A673 (cell line): ENCODE measurements around the gene FCRLB. TPM values are rescaled to one million over a fixed set of nuclear protein-coding genes. Genes with fewer than 3 reads are reported as not detected.
"Not testable (repeated sequence)": the region's sequence is repeated elsewhere in the genome, so short reads cannot be mapped to it uniquely, and the experiment has no call there.

Source experiments
- BruUV-seq: library from RNA; stranded (reverse); fragments of 400-500 nt; replicated peaks from 2 replicates; lab custom pipeline; 2021; lab: Mats Ljungman, UMichigan
- CTCF ChIA-PET: fragments of 300-600 bp; sonication (Branson Sonifier 250); formaldehyde crosslinking; loops from one replicate; lab custom pipeline; 2022; ENCODE audit warnings: antibody characterized with exemption; lab: Charles Lee
- POLR2A ChIA-PET: fragments of 300-600 bp; sonication (Branson Sonifier 250); formaldehyde crosslinking; loops from one replicate; lab custom pipeline; 2022; ENCODE audit warnings: antibody characterized with exemption; ENCODE audit not compliant: low non-redundant PET; lab: Charles Lee
- DNase-seq: peaks from one replicate; pipeline ENCODE4 v3.0.0-alpha.2; 2015; ENCODE audit warnings: low spot score
- H3K27ac ChIP-seq: fragments of 200-600 bp; sonication (generic); 2 replicates; pipeline ENCODE4 v1.5.1; 2016; ENCODE audit warnings: mixed run types, low read depth, mild to moderate bottlenecking, mixed read lengths, antibody characterized with exemption, low read length; ENCODE audit not compliant: poor library complexity, severe bottlenecking
- H3K27me3 ChIP-seq: fragments of 200-600 bp; sonication (generic); replicated peaks from 2 replicates; pipeline ENCODE4 v1.6.1; 2017; ENCODE audit warnings: mixed run types, low read depth, mild to moderate bottlenecking, mixed read lengths, antibody characterized with exemption, low read length; ENCODE audit not compliant: insufficient read depth, poor library complexity
- H3K36me3 ChIP-seq: fragments of 200-600 bp; sonication (generic); 2 replicates; pipeline ENCODE4 v1.6.1; 2016; ENCODE audit warnings: mixed run types, mild to moderate bottlenecking, mixed read lengths, antibody characterized with exemption, low read length; ENCODE audit not compliant: insufficient read depth, poor library complexity, severe bottlenecking
- H3K4me1 ChIP-seq: fragments of 200-600 bp; sonication (generic); 2 replicates; pipeline ENCODE4 v1.6.1; 2017; ENCODE audit warnings: mixed run types, mild to moderate bottlenecking, mixed read lengths, antibody characterized with exemption, low read length; ENCODE audit not compliant: insufficient read depth, poor library complexity, severe bottlenecking
- H3K4me3 ChIP-seq: fragments of 200-600 bp; sonication (generic); 2 replicates; pipeline ENCODE4 v1.5.1; 2016; ENCODE audit warnings: low read depth, mixed run types, mild to moderate bottlenecking, mixed read lengths, low read length; ENCODE audit not compliant: poor library complexity, severe bottlenecking
- H3K9me3 ChIP-seq: fragments of 200-600 bp; sonication (generic); 2 replicates; pipeline ENCODE4 v1.6.1; 2016; ENCODE audit warnings: mixed run types, low read depth, mild to moderate bottlenecking, mixed read lengths, antibody characterized with exemption, low read length; ENCODE audit not compliant: poor library complexity, severe bottlenecking
- EZH2 ChIP-seq: fragments of 200-600 bp; sonication (generic); IDR thresholded peaks from 2 replicates; pipeline ENCODE4 v1.6.1; 2017; ENCODE audit warnings: borderline replicate concordance, low read depth, mild to moderate bottlenecking, mixed read lengths, antibody characterized with exemption, low read length; ENCODE audit not compliant: poor library complexity, severe bottlenecking
- intact Hi-C: fragments of 100-400 bp; cut with micrococcal nuclease; formaldehyde crosslinking; loops from one replicate; pipeline ENCODE4 v1.10.0; 2022; ENCODE audit not compliant: unreplicated experiment
- total RNA-seq: library from RNA; stranded (reverse); gene quantifications from 2 replicates; pipeline ENCODE4 v1.2.3, GENCODE V29; 2021
- TF ChIP-seq, protein P1 (sequence below): fragments of 300-800, 200-600 bp; sonication (generic); conservative IDR thresholded peaks from 2 replicates; pipeline ENCODE4 v1.5.1; 2017; ENCODE audit warnings: low read depth, mild to moderate bottlenecking, antibody characterized with exemption, low read length, moderate library complexity, mixed read lengths

Gene FCRLB
- total RNA-seq, 1 experiment from 2014 or later: 0.67 TPM

DNA sequence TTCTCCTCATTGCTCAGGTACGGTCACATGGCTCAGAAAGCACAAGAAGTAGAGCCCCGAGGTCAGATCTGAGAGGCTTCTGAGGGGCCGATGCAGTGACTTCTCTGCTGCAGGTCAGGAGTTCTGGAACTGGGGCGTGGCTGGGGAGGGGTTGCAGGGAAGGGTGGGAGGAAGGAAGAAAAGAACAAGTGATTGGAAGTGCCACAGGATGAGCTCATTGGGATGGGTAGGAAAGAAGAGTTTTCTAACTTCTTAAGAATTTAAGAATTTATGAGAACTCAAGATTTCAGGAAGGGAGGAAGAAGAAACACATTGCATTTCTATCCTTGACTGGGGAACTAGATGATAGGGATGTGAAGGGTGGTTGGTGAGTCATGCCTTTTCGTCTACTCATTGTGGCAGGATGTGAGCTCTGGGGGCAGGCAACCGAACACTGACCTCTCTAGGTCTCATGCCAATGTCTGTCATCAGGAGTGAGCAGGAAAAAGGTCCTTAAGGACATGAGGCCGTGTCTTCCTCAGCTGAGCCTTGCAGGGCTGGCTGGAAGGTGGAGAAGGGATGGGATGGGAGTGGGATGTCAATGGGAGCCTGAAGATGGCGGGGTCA is 497 bp downstream of the FCRLB start:
- H3K4me3 ChIP-seq: no peak overlapping the region
- no TSS peak for BruUV-seq
- no peak overlapping the region for H3K27ac ChIP-seq
- H3K9me3 ChIP-seq: no peaks in the 10 kb centered on the region
- H3K27me3 ChIP-seq: no peaks in the 10 kb centered on the region
- no peaks in the 10 kb centered on the region for H3K4me1 ChIP-seq
- ChIA-PET CTCF (no interaction called here), POLR2A (no interaction called here)
- no peak for TF ChIP-seq EZH2
- TF ChIP-seq, protein P1, sequence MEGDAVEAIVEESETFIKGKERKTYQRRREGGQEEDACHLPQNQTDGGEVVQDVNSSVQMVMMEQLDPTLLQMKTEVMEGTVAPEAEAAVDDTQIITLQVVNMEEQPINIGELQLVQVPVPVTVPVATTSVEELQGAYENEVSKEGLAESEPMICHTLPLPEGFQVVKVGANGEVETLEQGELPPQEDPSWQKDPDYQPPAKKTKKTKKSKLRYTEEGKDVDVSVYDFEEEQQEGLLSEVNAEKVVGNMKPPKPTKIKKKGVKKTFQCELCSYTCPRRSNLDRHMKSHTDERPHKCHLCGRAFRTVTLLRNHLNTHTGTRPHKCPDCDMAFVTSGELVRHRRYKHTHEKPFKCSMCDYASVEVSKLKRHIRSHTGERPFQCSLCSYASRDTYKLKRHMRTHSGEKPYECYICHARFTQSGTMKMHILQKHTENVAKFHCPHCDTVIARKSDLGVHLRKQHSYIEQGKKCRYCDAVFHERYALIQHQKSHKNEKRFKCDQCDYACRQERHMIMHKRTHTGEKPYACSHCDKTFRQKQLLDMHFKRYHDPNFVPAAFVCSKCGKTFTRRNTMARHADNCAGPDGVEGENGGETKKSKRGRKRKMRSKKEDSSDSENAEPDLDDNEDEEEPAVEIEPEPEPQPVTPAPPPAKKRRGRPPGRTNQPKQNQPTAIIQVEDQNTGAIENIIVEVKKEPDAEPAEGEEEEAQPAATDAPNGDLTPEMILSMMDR: no peak
- intact Hi-C loops: loop anchor here (5.0 kb wide), 1 partner anchor 35 kb away; no protein-coding TSS in a partner anchor
- H3K36me3 ChIP-seq: no peaks in the 10 kb centered on the region
- DNase-seq: no peak

- intact Hi-C loops: loop anchor here (5.0 kb wide), 1 partner anchor 35 kb away; no protein-coding TSS in a partner anchor
- CTCF ChIA-PET: no interaction called here
- BruUV-seq: no TSS peak
- no peaks in the 10 kb centered on the region for H3K4me1 ChIP-seq
- POLR2A ChIA-PET: no interaction called here
- TF ChIP-seq, protein P1: no peak
- no peak for TF ChIP-seq EZH2
- H3K9me3 ChIP-seq: no peaks in the 10 kb centered on the region
- DNase-seq: no peak
- H3K4me3 ChIP-seq: no peak overlapping the region
- H3K27me3 ChIP-seq: no peaks in the 10 kb centered on the region
- no peaks in the 10 kb centered on the region for H3K36me3 ChIP-seq
- no peak overlapping the region for H3K27ac ChIP-seq
These were observed 1.1 kb downstream of the FCRLB start for GRCh38 chr1:161722406-161722805.

- no peaks in the 10 kb centered on the region for H3K27me3 ChIP-seq
- POLR2A ChIA-PET: no interaction called here
- H3K27ac ChIP-seq: no peak overlapping the region
- no peaks in the 10 kb centered on the region for H3K36me3 ChIP-seq
- no peak for TF ChIP-seq EZH2
- TF ChIP-seq, protein P1: no peak
- CTCF ChIA-PET: no interaction called here
- intact Hi-C loops: loop anchor here (5.0 kb wide), 1 partner anchor 36 kb away; no protein-coding TSS in a partner anchor
- BruUV-seq: no TSS peak
- no peak overlapping the region for H3K4me3 ChIP-seq
- H3K4me1 ChIP-seq: no peaks in the 10 kb centered on the region
- DNase-seq: no peak
- H3K9me3 ChIP-seq: no peaks in the 10 kb centered on the region
These were observed 2.3 kb downstream of the FCRLB start for GRCh38 chr1:161723459-161724141.

DNA sequence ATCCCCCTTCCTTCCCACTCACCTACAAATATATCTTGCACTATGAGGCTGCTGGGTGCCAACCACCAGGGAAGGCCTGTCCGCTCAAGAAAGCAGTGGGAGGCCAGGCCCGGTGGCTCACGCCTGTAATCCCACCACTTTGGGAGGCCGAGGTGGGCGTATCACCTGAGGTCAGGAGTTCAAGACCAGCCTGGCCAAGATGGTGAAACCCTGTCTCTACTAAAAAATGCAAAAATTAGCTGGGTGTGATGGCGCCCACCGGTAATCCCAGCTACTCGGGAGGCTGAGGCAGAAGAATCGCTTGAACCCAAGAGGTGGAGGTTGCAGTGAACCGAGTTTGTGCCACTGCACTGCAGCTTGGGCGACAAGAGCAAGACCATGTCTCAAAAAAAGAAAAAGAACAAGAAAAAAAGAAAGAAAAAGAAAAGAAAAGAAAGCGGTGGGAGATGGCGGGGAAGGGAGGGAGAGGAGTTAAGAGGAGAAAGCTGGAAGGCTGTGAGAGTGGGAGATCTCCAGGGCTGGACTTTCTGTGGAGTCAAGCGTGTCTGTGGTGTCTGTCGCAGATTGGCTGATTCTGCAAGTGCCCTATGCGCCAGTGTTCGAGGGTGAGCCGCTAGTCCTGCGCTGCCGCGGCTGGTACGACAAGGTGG is 4.0 kb downstream of the FCRLB start:
- peak overlapping the region; percentile 88 for H3K4me3 ChIP-seq
- CTCF ChIA-PET, intact Hi-C loops, H3K36me3 ChIP-seq, H3K27ac ChIP-seq, H3K9me3 ChIP-seq, POLR2A ChIA-PET, H3K27me3 ChIP-seq, BruUV-seq, DNase-seq, H3K4me1 ChIP-seq: not testable (repeated sequence)
